GM21423 (cell line): ENCODE data around the gene LZTR1.
A peak's percentile ranks its signal among the peaks of the same experiment; 100 is the strongest.

Experiments used
- ATAC-seq: cut with Tn5 transposase; IDR thresholded peaks from one replicate; pipeline ENCODE4 v1.9.1; 2021; ENCODE audit warnings: mild to moderate bottlenecking, moderate library complexity; ENCODE audit not compliant: unreplicated experiment

Gene LZTR1

DNA sequence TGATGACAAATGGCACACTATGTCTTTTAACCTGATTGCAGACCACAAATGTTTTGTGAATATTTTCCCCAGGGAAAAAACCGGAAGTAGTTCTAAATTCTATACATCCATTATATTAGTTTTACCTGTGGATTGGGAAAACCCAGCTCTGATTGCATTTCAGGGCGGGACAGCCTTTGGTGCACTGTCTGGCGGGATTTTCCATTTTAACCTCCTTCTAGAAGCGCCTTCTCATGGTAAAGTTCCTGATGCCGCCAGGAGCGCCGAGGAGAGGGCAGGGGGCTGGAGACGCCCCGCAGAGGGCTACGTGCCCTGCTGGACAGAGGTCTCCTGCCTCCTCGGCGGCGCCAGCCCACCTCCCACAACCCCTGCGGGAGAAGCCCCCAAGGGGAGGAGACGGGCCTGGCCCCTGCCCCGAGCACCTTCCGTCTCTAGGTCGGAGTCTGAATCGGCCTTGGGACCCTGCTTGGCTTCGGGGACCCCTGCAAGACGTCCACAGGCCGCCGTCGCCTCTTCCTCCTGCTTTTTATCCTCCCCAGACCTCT is 31.6 kb downstream of the LZTR1 start:
- no peak for ATAC-seq

DNA sequence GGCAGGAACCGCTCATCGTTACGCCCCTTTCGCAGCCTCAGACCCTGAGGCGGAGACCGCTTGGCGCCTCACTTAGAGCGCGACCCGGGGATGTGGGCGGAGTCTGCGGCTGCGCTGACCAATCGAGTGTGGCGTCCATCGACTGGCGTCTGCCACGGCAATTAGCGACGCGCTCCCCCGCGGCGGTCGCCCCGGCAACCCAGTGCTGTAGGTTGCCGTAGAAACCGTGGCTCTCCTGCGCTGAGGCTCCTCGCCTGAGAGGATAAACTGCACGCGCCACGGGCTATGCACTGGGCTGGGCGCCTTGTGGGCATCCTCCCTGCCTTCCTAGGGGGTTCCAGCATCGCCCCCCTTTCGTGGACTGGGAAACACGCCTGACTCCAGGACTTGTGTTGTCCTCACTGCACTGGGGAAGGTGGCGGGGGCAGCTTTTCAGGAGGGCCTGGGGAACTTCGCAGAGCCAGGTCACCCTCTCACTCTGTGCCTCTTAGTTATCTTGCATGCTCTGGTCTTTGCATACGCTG is 32.2 kb downstream of the LZTR1 start:
- peak; percentile 77 for ATAC-seq

DNA sequence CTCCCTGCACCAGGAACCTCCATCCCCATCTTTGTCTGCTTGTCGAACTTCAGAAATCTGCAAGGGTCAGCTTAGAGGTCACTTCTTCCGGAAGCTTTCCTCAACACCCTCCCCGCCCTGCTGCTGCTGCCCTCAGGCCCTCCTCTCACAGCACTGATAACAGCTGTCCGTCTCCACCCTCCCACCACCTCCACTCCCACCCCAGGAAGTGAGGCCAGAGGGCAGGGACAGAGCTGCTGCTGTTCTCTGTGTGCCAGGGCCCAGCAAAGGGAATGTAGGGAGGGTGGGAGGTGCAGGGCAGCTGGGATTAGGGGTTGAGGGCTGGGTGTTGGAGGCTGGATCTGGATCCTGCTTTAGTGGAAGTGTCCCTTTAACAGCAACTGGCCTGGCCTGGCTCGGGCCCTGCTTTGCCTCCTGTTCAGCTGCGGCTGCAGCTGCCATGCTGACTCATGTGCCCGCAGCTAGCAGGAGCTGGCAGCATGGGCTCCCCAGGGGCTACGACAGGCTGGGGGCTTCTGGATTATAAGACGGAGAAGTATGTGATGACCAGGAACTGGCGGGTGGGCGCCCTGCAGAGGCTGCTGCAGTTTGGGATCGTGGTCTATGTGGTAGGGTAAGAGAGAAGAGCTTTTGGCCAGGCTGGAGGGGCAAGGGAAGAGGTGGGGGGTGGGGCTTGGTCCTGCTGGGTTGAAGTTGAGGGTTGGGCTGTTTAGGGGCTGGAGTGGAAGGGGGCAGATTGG is 32.8 kb downstream of the LZTR1 start, which contains the start of gene P2RX6:
P2RX6 (plus strand) TSS at position 440 of the 740 bp plus-strand sequence; CDS start at position 450, 10 bp downstream.
- ATAC-seq = no peak

GRCh38 chr22:21015466-21016006 is 33.4 kb downstream of the LZTR1 start:
- ATAC-seq = no peak

DNA sequence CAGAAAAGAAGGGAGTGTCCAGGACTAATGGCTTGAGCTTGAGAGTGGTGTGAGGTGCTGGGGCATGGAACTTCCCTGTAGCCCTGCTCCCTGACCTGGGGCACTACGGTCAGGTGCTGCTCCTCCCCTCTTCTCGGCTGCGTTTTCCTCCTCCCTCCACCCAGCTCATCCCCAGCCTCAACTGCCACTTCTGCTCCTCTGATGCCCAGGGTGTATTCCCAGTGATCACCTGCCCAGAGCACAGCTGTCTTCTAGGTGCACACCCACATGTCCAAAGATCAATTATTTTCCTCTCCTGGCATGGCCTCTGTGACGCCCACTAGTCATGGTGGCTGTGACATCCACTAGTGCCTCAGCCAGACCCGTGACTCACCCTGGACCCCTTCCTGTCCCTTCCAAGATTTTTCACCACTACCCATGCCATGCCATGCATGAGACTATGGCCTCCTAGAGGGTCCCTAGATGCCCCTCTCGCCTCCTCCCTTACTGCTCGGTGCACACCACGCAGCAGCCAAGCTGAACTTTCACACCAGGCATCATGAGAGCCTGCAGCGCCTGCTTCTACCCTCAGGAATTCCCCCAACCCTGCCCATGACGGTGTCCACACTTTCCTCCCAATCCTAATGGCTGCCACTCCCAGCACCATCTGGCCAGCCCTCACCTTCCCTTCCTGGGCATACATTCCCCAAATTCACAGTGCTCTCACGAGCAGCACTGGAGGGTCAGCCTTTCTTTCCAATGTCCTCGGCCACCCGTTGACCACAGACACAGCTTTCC is 34.7 kb downstream of the LZTR1 start:
- no peak for ATAC-seq

GRCh38 chr22:21018314-21018713 is 36.2 kb downstream of the LZTR1 start:
- ATAC-seq = no peak

- no peak for ATAC-seq
These were observed 38.8 kb downstream of the LZTR1 start for GRCh38 chr22:21020802-21021429.

DNA sequence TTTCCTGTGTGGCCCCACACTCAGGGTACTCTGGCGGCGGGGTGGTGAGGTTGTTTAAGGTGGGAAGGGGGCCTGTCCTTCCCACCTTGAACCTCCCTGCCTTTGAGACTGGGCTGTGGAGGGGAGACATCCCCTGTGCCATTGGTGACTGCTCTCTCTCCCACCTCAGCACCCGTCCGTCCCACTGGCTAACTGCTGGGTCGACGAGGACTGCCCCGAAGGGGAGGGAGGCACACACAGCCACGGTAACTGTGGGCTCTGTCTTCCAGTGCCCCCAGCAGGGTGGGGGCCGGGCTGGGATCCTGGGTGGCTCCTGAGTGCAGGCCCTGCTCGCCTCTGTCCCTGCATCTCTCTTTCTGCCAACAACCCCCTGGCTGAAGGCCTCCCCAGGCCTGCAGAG is 40.4 kb downstream of the LZTR1 start:
- ATAC-seq = no peak

- ATAC-seq = no peak
These were observed 41.0 kb downstream of the LZTR1 start for GRCh38 chr22:21022955-21023614.

GRCh38 chr22:21025266-21025665 is 43.2 kb downstream of the LZTR1 start:
- no peak for ATAC-seq

GRCh38 chr22:21025763-21026755 is 44.0 kb downstream of the LZTR1 start:
- no peak for ATAC-seq

DNA sequence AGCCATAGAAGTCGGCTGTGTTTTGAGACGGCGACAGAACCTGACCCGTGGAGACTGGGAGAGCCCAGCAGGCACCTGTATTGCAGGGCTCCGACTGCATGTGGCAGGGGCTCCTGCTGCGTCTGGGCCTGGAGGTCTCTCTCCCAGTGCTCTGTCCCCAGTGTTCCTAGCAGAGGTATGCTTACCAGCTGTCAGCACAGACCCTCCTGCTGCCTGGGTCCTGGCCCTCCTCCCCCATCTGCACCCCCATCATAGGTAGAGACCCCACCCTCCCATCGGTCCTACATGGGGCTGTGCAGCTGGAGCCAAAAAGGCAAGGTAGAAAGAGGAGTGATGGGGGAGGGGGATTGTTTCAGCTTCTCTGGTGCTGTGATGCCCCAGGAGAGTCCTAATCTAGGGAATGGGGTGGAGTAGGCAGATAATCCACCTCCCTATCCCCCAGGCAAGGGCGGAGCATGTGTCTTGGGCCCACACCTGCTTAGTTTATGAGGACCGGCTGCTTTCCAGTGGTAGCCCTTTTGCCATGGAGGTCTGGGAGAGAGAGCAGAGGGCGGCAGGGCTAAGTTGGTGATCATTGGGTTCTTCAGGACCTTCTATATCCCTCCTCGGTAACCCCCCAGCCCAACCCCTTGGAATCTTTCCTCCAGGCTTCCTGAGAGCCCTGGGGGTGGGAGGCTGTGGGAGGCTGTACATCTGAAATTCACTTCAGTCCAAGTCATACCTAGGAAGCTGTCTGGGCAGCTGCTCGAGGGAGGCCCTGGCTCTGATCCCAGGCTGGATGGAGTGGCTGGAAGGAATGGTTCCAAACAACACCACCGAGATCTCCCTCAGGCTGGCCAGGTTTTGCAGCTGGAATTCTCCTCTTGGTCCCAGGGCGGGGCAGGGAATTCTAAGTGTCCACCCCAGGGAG is 44.9 kb downstream of the LZTR1 start:
- no peak for ATAC-seq

- no peak for ATAC-seq
These were observed 46.5 kb downstream of the LZTR1 start for GRCh38 chr22:21028277-21029251.

GRCh38 chr22:21029486-21030025 is 47.5 kb downstream of the LZTR1 start:
- ATAC-seq = no peak

DNA sequence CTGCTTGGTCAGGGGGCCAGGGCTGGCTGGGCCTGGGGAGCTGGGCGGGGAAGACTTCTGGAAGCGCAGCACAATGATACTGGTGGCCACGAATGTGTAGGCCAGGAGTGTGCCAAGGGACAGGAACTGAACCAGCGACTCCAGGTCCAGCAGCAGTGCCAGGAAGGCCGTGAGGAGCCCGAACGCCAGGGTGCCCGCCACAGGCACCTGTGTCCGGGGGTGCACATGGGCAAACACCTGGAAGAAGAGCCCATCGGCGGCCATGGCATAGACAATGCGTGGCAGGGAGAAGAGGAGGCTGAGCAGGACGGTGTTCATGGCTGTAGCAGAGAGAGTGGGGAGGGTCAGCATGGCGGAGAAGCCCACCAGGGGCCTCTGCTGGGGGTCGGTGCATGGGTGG is 47.9 kb downstream of the LZTR1 start:
- ATAC-seq = no peak

DNA sequence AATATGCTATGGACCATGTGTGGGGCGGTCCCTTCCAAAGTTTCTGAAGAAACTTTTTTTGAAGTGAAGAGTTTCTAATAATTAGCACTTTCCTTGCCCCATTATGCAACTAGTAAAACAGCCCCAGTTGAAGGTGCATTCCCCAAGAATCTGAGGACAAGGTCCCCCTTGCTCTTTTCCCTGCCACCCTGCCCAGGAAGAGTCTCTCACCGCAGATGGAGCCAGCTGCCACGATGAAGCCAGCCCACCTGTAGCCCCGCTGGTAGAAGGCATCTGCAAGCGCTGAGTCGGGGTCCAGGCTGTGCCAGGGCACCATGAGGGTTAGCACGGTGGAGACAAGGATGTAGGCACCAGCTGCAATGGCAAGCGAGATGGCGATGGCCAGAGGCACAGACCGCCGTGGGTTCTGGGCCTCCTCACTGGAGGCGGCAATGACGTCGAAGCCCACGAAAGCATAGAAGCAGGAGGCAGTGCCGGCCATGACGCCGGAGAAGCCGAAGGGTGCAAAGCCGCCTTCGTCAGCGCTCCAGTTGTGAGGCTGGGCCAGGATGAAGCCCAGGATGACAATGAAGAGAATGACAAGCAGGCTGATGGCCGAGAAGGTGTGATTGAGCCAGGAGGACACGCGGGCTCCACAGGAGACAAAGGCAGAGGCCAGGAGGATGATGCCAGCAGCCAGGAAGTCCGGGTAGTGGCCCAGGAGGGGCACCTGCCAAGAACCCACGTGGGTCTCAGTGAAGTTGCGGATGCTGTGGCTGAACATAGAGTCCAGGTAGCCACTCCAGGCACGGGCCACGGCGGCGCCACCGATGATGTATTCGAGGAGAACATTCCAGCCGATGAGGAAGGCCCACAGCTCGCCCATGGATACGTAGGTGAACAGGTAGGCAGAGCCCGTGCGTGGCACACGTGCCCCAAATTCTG is 48.8 kb downstream of the LZTR1 start:
- no peak for ATAC-seq
